Measurements from ENCODE around the gene TRPM4.

GRCh38 chr19:49140951-49141350 is 16.6 kb upstream of the TRPM4 start:
- TF ChIP-seq EZH2phosphoT487 (IDR thresholded peaks at IDR 0.05; ENCODE audit: borderline replicate concordance, low read depth), result no peak
- no peak for TF ChIP-seq JUND (IDR thresholded peaks at IDR 0.05)
- TF ChIP-seq, protein P1, sequence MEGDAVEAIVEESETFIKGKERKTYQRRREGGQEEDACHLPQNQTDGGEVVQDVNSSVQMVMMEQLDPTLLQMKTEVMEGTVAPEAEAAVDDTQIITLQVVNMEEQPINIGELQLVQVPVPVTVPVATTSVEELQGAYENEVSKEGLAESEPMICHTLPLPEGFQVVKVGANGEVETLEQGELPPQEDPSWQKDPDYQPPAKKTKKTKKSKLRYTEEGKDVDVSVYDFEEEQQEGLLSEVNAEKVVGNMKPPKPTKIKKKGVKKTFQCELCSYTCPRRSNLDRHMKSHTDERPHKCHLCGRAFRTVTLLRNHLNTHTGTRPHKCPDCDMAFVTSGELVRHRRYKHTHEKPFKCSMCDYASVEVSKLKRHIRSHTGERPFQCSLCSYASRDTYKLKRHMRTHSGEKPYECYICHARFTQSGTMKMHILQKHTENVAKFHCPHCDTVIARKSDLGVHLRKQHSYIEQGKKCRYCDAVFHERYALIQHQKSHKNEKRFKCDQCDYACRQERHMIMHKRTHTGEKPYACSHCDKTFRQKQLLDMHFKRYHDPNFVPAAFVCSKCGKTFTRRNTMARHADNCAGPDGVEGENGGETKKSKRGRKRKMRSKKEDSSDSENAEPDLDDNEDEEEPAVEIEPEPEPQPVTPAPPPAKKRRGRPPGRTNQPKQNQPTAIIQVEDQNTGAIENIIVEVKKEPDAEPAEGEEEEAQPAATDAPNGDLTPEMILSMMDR (IDR thresholded peaks at IDR 0.05), result no peak

All from SK-N-SH (cell line).